Stimulated activated CD4-positive, alpha-beta T cell treated with anti-CD3 and anti-CD28 coated beads, Interleukin-12 subunit alpha, Interleukin-12 subunit beta, amount 100 ng/mL, for 24 hours (primary cell): ENCODE data around the gene CFAP97D1.
"Not testable (repeated sequence)": the region's sequence is repeated elsewhere in the genome, so short reads cannot be mapped to it uniquely, and the experiment has no call there.

Source experiments
- DNase-seq, 2 experiments: peaks; one replicate each; pipeline ENCODE4 v3.0.0-alpha.2; 2020; ENCODE audit warnings: low read depth in 2 of 2

CFAP97D1 gene

DNA sequence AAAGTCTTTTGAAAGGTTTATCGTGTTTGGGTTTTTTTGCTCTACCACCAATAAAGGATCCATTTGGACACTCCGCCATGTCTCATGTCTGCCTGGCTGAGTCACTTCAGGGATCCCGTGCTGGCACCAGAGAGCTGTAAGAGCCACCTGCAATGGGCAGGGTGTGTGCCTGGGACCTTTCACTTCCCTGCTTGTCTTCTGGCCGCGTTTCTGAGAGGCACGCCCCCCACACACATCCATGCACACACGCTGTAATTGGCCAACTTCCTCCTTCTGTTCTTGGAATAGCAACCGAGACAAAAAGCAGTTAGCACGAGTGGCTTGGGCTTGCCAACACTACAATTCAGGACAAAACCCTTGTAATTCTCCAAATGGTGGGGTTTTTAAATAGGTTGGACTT lies 11.9 kb upstream of the CFAP97D1 start:
- no peak for DNase-seq

DNA sequence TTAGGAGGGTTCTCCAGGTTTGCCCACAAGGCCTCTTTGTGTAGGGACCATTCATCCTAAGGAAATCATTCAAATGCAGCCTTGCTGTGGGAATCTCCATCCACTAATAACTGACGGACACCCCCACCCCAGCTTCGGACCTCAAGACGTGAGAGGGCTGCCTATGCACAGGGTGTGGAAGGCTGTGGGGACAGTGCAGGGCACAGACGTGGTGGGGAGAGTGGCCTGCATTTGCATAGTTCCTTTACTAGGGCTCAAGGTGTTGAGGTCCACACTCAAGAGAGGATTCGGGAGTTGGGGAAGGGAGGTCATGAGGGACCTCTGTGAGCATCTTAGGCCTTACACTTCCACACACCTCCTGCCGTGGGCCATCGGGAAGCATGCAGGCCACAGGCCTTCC lies 11.3 kb upstream of the CFAP97D1 start:
- DNase-seq = no peak

GRCh38 chr17:43769426-43769825 lies 10.8 kb upstream of the CFAP97D1 start:
- no peak for DNase-seq

DNA sequence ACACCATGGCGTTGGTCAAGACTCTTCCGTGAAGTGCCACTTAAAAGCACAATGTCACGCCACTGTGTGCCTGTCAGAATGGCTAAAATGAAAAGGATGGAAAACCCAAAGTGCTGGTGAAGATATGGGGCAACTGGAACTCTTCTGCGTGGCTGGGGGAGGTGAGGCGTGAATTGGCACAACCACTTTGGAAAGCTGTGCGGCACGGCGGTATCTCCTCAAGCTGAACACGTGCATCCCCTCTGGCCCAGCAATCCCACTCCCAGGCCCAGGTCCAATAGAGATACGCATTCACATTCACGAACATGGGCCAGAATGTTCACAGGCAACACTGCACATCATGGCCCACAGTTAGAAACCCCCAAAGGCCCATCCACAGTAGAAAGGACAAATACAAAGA lies 10.4 kb upstream of the CFAP97D1 start:
- DNase-seq = no peak

GRCh38 chr17:43770957-43771356 lies 9.3 kb upstream of the CFAP97D1 start:
- DNase-seq = no peak

GRCh38 chr17:43771463-43771862 lies 8.8 kb upstream of the CFAP97D1 start:
- no peak for DNase-seq

- DNase-seq = no peak
These were observed 7.2 kb upstream of the CFAP97D1 start for GRCh38 chr17:43772877-43773648.

- DNase-seq = no peak
These were observed 5.7 kb upstream of the CFAP97D1 start for GRCh38 chr17:43774304-43775250.

DNA sequence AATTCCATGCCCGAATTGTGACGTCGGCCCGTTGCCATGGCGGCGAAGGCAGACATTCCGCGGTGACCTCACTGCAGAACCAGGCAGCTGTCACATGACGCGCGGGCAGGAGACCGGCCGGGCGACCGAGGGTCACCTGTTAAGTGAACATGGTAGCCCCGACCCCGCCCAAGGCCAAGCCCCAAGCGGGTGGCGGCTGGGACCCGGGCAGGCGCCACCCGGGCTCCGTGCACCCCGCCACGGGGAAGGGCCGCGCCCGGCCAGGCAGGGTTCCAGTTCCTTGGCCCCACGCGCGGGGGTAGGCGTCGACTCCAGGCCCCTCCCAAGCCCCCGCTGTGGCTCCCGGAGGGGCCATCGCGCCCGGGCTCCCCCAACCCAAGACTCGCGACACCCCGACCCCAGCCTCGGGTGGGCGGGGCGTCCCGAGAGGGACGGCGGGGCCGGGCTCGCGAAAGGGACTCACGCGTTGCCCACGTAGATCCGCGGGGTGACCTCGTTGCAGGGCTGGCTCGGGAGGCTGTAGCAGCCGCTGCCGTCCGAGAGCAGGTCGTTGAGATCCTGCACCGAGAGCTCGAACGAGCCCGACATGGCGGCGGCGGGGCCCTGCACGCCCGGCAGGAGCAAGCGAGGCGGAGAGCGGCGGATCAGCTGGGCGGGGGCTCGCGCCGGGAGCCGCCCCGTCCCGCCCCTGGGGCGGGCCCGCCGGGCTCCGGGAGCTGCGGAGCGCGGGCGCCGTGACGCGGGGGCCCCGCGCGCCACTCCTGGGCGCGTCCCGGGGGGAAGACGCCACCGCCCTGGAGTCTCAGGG lies 1.7 kb upstream of the CFAP97D1 start, which contains the start of gene DUSP3:
DUSP3 (minus strand) TSS at position 641 of the 808 bp plus-strand sequence; CDS start at position 588, 53 bp downstream.
- peak; percentile 52 to 60 for DNase-seq

GRCh38 chr17:43779145-43780125 lies 800 bp upstream of the CFAP97D1 start:
- DNase-seq = no peak

- no peak for DNase-seq
These were observed 2.9 kb downstream of the CFAP97D1 start for GRCh38 chr17:43782913-43783680.

GRCh38 chr17:43784068-43784467 lies 3.8 kb downstream of the CFAP97D1 start:
- DNase-seq = no peak

- no peak for DNase-seq
These were observed 4.4 kb downstream of the CFAP97D1 start for GRCh38 chr17:43784628-43785101.

GRCh38 chr17:43787728-43788127 lies 7.5 kb downstream of the CFAP97D1 start:
- no peak for DNase-seq

- no peak for DNase-seq
These were observed 8.3 kb downstream of the CFAP97D1 start for GRCh38 chr17:43788540-43788939.

DNA sequence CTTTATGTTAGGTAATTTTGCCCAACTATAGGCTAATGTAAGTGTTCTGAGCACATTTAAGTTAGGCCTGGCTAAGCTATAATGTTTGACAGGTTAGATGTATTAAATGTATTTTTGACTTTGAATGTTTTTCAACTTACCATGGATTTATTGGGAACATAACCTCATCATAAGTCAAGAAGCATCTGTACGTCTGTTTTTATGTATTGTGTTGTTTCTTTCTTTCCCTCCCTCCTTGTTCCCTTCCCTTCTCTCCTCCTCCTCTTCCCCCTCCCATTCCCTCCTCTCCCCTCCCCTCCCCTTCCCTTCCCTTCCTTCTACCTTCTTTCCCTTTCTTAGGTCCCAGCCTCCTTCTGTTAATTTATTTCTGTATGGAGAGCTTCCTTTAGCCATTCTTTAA lies 9.2 kb downstream of the CFAP97D1 start:
- no peak for DNase-seq

GRCh38 chr17:43790311-43790940 lies 10.2 kb downstream of the CFAP97D1 start:
- no peak for DNase-seq

GRCh38 chr17:43791589-43791988 lies 11.4 kb downstream of the CFAP97D1 start:
- DNase-seq = no peak

DNA sequence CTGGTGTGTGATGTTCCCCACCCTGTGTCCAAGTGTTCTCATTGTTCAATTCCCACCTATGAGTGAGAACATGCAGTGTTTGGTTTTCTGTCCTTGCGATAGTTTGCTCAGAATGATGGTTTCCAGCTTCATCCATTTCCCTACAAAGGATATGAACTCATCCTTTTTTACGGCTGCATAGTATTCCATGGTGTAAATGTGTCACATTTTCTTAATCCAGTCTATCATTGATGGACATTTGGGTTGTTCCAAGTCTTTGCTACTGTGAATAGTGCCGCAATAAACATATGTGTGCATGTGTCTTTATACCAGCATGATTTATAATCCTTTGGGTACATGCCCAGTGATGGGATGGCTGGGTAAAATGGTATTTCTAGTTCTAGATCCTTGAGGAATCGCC lies 12.4 kb downstream of the CFAP97D1 start:
- not testable (repeated sequence) for DNase-seq
